Gastroesophageal sphincter (tissue), 4 donors: ENCODE data around the gene PSORS1C2. TPM values are rescaled to one million over a fixed set of nuclear protein-coding genes. Genes with fewer than 3 reads are reported as not detected.

Experiments
- ATAC-seq: fragments of 150-250 bp; one replicate; pipeline ENCODE4 v1.9.1; 2016; ENCODE audit warnings: mild to moderate bottlenecking, moderate library complexity
- H3K27ac ChIP-seq, 4 donors: fragments of 200-600 bp; sonication (generic) in 3 of 4; 1 replicate in 3 of 4; 2 replicates in 1 of 4; pipeline ENCODE4 v1.5.1; 2016 to 2019
- H3K27me3 ChIP-seq: fragments of 200-600 bp; sonication (generic); one replicate; pipeline ENCODE4 v1.5.1; 2019
- H3K36me3 ChIP-seq, 2 donors: fragments of 200-600 bp; sonication (generic); one replicate each; pipeline ENCODE4 v1.5.1; 2019; ENCODE audit warnings: control low read depth in 1 of 2
- H3K4me1 ChIP-seq, 3 donors: fragments of 200-600 bp; sonication (generic); 1 replicate in 2 of 3; 2 replicates in 1 of 3; pipeline ENCODE4 v1.5.1; 2016 to 2019; ENCODE audit warnings: control low read depth in 2 of 3
- H3K4me3 ChIP-seq, 2 donors: fragments of 200-600 bp; sonication (generic); one replicate each; pipeline ENCODE4 v1.5.1; 2019; ENCODE audit warnings: mild to moderate bottlenecking in 1 of 2, moderate library complexity in 1 of 2
- H3K9me3 ChIP-seq, 3 donors: fragments of 200-600 bp; sonication (generic); one replicate each; pipeline ENCODE4 v1.5.1; 2017 to 2019; ENCODE audit warnings: control low read depth in 2 of 3
- EP300 ChIP-seq: sonication (generic); formaldehyde crosslinking; IDR thresholded peaks from one replicate; pipeline ENCODE4 v1.6.1; 2017; ENCODE audit warnings: antibody characterized with exemption, mild to moderate bottlenecking
- POLR2A ChIP-seq, 2 donors: fragments of 450-650 bp; IDR thresholded peaks; one replicate each; pipeline ENCODE4 v1.6.1; 2017; ENCODE audit warnings: antibody characterized with exemption in 2 of 2, mild to moderate bottlenecking in 2 of 2, moderate library complexity in 1 of 2
- POLR2AphosphoS5 ChIP-seq: sonication (generic); formaldehyde crosslinking; IDR thresholded peaks from one replicate; pipeline ENCODE4 v1.6.1; 2017; ENCODE audit warnings: antibody characterized with exemption
- WGBS, 2 donors: methylation state at CpG; one replicate each; pipeline ENCODE4 v1.1.5; 2018; ENCODE audit warnings: low coverage in 1 of 2; 5-methylcytosine and 5-hydroxymethylcytosine counted together
- total RNA-seq, 4 donors: library from RNA; depleted of rRNA; stranded (reverse); fragments of >200 nt; gene quantifications; one replicate each; pipeline ENCODE4 v1.1.0, GENCODE V29; 2016
- TF ChIP-seq, protein P1 (sequence below), 4 experiments: fragments of 200-600 bp in 2 of 4; fragments of 450-650 bp in 2 of 4; sonication (generic) in 1 of 4; IDR thresholded peaks; one replicate each; pipeline ENCODE4 v1.5.1; 2017 to 2019; ENCODE audit warnings: antibody characterized with exemption in 4 of 4, mild to moderate bottlenecking in 2 of 4, moderate library complexity in 2 of 4

Gene PSORS1C2
- total RNA-seq, 4 donors from 2014 or later = not detected

DNA sequence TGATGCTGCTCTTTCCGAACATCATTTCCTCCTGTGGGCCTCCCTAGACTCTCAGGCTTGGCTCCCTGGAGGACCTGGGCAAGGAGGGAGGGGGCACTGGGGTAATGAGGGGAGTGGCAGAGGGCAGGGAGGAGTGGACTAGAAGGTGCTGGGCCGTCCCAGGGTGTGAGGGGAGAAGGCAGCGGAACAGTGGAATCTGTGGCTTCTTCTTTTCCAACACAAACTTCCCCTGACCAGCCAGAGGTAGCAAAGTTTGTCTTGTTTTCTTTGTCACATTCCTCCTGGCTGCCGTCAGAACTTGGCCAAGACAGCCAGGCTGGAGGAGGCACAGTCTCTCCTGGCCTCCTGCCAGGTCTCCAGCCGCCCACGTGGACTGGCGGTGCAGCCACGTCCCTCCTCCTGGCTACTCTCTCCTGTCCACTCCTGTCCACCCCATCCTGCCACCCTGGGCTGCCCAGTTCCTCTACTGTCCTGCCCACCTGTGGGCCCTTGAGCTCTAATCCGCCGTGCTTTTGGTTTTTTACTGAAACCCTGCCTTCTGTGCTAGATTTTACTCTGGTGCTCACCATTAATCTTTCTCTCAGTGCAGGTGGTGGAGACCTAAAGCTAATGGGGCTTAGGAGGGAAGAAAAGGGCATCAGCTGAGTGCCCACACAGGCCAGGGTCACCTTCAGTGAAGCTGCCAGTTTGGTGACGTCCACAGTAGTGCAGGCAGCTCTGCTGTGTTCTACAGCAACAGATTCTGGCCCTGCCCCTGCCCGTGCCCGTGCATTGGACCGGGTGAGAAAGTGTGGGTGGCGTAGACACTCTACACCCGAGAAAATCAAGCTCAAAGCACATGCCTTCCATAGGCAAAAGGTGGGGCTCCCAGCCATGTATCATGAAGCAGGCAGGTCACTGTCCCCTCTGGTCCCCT, 15.8 kb downstream of the PSORS1C2 start:
- peak; percentile 70 for ATAC-seq
- H3K4me1 ChIP-seq = peaks cover 0 to 28% (median 10%) of the 10 kb centered on the region in 3 donors
- peaks cover 0 to 3% of the 10 kb centered on the region in 2 donors for H3K36me3 ChIP-seq
- no peaks in the 10 kb centered on the region for H3K9me3 ChIP-seq
- no peak overlapping the region for H3K4me3 ChIP-seq
- TF ChIP-seq EP300 (no peak), POLR2A (IDR thresholded peaks at IDR 0.05) (no peak), POLR2AphosphoS5 (no peak)
- TF ChIP-seq, protein P1, sequence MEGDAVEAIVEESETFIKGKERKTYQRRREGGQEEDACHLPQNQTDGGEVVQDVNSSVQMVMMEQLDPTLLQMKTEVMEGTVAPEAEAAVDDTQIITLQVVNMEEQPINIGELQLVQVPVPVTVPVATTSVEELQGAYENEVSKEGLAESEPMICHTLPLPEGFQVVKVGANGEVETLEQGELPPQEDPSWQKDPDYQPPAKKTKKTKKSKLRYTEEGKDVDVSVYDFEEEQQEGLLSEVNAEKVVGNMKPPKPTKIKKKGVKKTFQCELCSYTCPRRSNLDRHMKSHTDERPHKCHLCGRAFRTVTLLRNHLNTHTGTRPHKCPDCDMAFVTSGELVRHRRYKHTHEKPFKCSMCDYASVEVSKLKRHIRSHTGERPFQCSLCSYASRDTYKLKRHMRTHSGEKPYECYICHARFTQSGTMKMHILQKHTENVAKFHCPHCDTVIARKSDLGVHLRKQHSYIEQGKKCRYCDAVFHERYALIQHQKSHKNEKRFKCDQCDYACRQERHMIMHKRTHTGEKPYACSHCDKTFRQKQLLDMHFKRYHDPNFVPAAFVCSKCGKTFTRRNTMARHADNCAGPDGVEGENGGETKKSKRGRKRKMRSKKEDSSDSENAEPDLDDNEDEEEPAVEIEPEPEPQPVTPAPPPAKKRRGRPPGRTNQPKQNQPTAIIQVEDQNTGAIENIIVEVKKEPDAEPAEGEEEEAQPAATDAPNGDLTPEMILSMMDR (IDR thresholded peaks at IDR 0.05) = no peak
- H3K27me3 ChIP-seq = no peaks in the 10 kb centered on the region
- 2 to 16% methylated on average over 7 to 9 of the region's 16 CpGs for WGBS, 2 donors
- H3K27ac ChIP-seq = peak overlapping the region; percentile 47 to 66 (median 62)

DNA sequence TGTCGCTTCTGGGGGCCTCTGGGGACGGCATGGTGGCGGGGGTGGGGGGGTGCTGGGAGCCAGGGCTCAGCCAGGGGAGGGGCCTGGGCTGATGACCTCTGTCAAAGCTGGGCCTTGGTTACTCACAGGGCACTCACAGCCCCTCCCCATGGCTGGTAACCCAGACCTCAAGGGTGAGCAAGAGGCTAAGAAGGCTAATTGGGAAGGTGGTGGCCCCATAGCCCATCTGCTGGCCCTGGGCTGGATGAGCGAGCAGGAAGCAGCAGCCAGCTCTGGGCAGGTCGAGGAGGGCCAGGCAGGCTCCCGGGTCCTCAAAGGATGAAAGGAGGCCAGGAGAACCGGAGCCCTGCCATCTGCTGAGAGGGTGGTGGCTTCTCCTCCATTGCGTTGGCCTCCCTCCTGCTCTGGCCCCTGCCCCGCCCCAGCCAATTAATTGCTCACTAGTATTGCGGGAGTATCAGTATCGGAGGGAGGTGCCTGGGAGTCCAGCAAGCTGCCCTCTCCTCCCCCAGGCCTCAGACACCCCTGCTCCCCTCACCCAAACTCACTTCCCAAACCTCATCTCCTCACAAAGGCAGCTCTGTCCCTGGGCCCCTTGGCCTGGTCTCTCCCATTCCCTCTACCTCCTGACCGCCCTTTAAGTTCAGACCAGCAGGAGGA, 17.6 kb downstream of the PSORS1C2 start:
- no peak for ATAC-seq
- no peaks in the 10 kb centered on the region for H3K9me3 ChIP-seq
- no peak overlapping the region for H3K27ac ChIP-seq
- H3K36me3 ChIP-seq = peaks cover 0 to 3% of the 10 kb centered on the region in 2 donors
- TF ChIP-seq, protein P1 (IDR thresholded peaks at IDR 0.05) = no peak
- TF ChIP-seq POLR2AphosphoS5 (no peak), EP300 (no peak), POLR2A (IDR thresholded peaks at IDR 0.05) (no peak)
- 87 to 92% methylated on average over 6 of the region's 12 CpGs for WGBS, 2 donors
- H3K4me1 ChIP-seq = peaks cover 0 to 46% (median 21%) of the 10 kb centered on the region in 3 donors
- H3K4me3 ChIP-seq = no peak overlapping the region
- no peaks in the 10 kb centered on the region for H3K27me3 ChIP-seq

DNA sequence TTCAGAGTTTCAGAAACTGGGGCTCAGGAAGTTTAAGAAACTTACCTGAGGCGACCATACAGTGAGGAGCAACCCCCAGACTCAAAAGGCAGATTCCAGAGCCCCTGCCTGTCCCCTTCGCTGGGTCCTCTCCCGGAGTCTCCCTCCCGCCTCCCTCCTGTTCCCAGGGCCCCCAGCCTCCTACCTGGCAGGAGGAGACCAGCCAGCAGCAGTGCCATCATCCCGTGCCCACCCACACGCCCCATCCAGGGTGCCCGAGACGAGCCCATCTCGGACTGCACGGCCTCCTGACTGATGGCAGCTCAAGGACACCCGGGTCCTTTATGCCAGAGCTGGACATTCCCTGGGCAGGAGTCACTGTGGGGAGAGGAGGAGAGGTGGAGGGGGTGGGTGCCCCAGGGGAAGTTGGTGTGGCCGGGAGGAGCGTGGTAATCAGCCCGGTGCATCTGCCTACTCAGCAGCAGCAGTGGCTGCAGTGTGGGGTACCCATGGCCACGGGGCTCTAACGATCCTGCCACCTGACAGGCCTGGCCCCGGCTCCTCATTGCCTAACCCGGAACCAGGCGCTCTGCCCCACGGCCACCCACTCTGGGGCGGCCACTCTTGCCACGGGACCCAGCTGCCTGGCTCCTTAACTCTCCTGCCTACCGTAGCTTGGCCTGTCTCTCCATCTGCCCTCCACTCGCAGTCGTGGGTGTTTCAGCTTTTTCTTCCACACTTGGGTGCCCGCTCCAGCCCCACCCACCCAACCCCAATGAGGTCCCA, 18.5 kb downstream of the PSORS1C2 start, which contains the start of gene CDSN:
Gene CDSN (minus strand): TSS at position 296 of the 765 bp plus-strand sequence. CDS start 27 bp downstream, at position 269.
- peaks cover 0 to 55% (median 27%) of the 10 kb centered on the region in 3 donors for H3K4me1 ChIP-seq
- no peak within 1 kb of the TSS for H3K4me3 ChIP-seq
- H3K36me3 ChIP-seq = no peaks in the 10 kb centered on the region
- 87% methylated on average over 3 to 8 of the region's 26 CpGs for WGBS, 2 donors
- no peaks in the 10 kb centered on the region for H3K9me3 ChIP-seq
- TF ChIP-seq POLR2A (IDR thresholded peaks at IDR 0.05) (no peak), POLR2AphosphoS5 (no peak), EP300 (no peak)
- TF ChIP-seq, protein P1 (IDR thresholded peaks at IDR 0.05) = no peak
- ATAC-seq = no peak
- no peaks in the 10 kb centered on the region for H3K27me3 ChIP-seq
- no peak within 1 kb of the TSS for H3K27ac ChIP-seq

DNA sequence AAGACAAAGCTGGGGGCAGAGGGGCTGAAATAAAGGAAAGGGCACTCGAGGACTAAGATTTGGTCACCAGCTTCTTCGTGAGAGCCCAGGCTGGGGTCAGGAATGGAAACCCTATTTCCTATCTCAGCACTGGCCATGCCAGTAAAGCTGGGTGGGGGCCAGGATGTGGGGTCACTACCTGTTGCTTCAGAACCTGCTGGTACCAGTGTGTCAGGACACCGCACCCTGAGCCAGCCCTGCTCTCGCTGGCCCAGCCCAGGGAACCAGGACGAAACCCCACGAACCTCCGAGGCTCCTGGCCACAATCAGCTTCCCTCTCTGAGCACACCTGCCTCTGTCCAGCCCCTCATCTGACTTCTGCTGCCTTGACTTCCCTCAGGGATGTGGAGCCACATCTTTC, 20.7 kb downstream of the PSORS1C2 start:
- H3K4me3 ChIP-seq = no peak overlapping the region
- WGBS, 2 donors = 78 to 80% methylated on average over 7 of the region's 7 CpGs
- TF ChIP-seq POLR2AphosphoS5 (no peak), POLR2A (IDR thresholded peaks at IDR 0.05) (no peak), EP300 (no peak)
- TF ChIP-seq, protein P1 (IDR thresholded peaks at IDR 0.05) = no peak
- ATAC-seq = no peak
- peaks cover 0 to 63% (median 33%) of the 10 kb centered on the region in 3 donors for H3K4me1 ChIP-seq
- H3K36me3 ChIP-seq = no peaks in the 10 kb centered on the region
- H3K9me3 ChIP-seq = no peaks in the 10 kb centered on the region
- H3K27ac ChIP-seq = no peak overlapping the region
- no peaks in the 10 kb centered on the region for H3K27me3 ChIP-seq
